Upper lobe of left lung (tissue), 6 donors: Measurements from ENCODE around the gene BTG2. TPM values are rescaled to one million over a fixed set of nuclear protein-coding genes. Genes with fewer than 3 reads are reported as not detected.

Experiments used
- ATAC-seq, 2 donors: fragments of 200-7000 bp; cut with Tn5 transposase; one replicate each; pipeline ENCODE4 v1.9.1; 2022; ENCODE audit warnings: mild to moderate bottlenecking in 2 of 2, moderate library complexity in 2 of 2; ENCODE audit not compliant: low FRiP score in 2 of 2
- DNase-seq, 2 donors: peaks; one replicate each; pipeline ENCODE4 v3.0.0-alpha.2; 2019 to 2020
- H3K27ac ChIP-seq, 4 donors: fragments of 200-600 bp; sonication (generic); one replicate each; pipeline ENCODE4 v1.5.1; 2016 to 2019
- H3K27me3 ChIP-seq, 4 donors: fragments of 200-600 bp; sonication (generic); one replicate each; pipeline ENCODE4 v1.5.1; 2017 to 2019
- H3K36me3 ChIP-seq, 4 donors: fragments of 200-600 bp; sonication (generic); one replicate each; pipeline ENCODE4 v1.5.1; 2016 to 2019
- H3K4me1 ChIP-seq, 4 donors: fragments of 200-600 bp; sonication (generic); one replicate each; pipeline ENCODE4 v1.5.1; 2018 to 2019
- H3K4me3 ChIP-seq, 4 donors: fragments of 200-600 bp; sonication (generic); one replicate each; pipeline ENCODE4 v1.5.1; 2017 to 2019; ENCODE audit warnings: mild to moderate bottlenecking in 2 of 4, moderate library complexity in 1 of 4
- H3K9me3 ChIP-seq, 4 donors: fragments of 200-600 bp; sonication (generic); one replicate each; pipeline ENCODE4 v1.5.1; 2018 to 2019
- EP300 ChIP-seq, 4 donors: sonication (generic); formaldehyde crosslinking; IDR thresholded peaks; one replicate each; pipeline ENCODE4 v1.5.1; 2017; ENCODE audit warnings: antibody characterized with exemption in 4 of 4, control low read depth in 2 of 4
- POLR2A ChIP-seq, 4 donors: fragments of 450-650 bp; IDR thresholded peaks; one replicate each; pipeline ENCODE4 v1.5.1; 2016 to 2017; ENCODE audit warnings: antibody characterized with exemption in 4 of 4, mild to moderate bottlenecking in 2 of 4
- POLR2AphosphoS5 ChIP-seq, 2 donors: sonication (generic); formaldehyde crosslinking; IDR thresholded peaks; one replicate each; pipeline ENCODE4 v1.5.1; 2017; ENCODE audit warnings: antibody characterized with exemption in 2 of 2
- WGBS, 2 donors: methylation state at CpG; one replicate each; pipeline ENCODE4 v1.1.5; 2017 to 2018; 5-methylcytosine and 5-hydroxymethylcytosine counted together
- total RNA-seq, 6 donors: library from RNA; depleted of rRNA in 4 of 6; stranded (reverse); fragments of >200 nt in 4 of 6; gene quantifications; one replicate each; pipeline versions ENCODE4 v1.1.0 to v1.2.1, GENCODE V29; 2016 to 2021
- TF ChIP-seq, protein P1 (sequence below), 6 experiments: fragments of 450-650 bp in 4 of 6; fragments of 200-600 bp in 2 of 6; sonication (generic) in 2 of 6; IDR thresholded peaks; one replicate each; pipeline ENCODE4 v1.5.1; 2016 to 2019; ENCODE audit warnings: antibody characterized with exemption in 6 of 6
- donor health status: DM: no; HTN: no; CAD: no; lungs with moderate emphysema.
- donor health status: DM: no; HTN: yes; CAD: no; lungs with severe emphysema.

BTG2 gene
- total RNA-seq, 6 donors from 2014 or later, result 59.1 to 178 (median 104) TPM

- DNase-seq, result no peak
- H3K27ac ChIP-seq, result no peak overlapping the region
These were observed 25.3 kb upstream of the BTG2 start for GRCh38 chr1:203280061-203280460.

DNA sequence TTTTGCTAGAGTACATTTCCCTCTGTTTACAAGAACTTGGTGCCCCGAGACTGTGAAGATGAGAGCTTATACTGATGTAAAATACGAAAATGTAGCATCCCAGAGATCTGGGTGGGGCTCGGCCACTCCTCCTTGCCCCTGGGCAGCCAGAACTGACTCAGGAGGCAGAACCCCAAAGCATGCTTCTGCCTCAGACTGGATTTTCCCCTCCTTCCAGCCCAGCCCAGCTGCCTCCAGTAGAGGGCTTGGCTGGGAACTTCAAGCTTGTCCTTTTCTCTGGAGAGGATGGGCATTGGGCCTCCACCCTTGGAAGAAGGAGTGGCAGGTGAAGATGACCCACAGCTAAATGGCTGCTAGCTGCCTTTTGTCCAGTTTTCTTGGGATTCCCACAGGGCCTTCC, 24.3 kb upstream of the BTG2 start:
- no peaks in the 10 kb centered on the region for H3K27me3 ChIP-seq
- ATAC-seq (no peak), DNase-seq (no peak)
- no peaks in the 10 kb centered on the region for H3K9me3 ChIP-seq
- H3K36me3 ChIP-seq, result no peaks in the 10 kb centered on the region
- H3K4me1 ChIP-seq, result peaks cover 20 to 38% (median 27%) of the 10 kb centered on the region in 4 donors
- TF ChIP-seq POLR2AphosphoS5 (IDR thresholded peaks at IDR 0.05) (no peak), EP300 (IDR thresholded peaks at IDR 0.05) (no peak), POLR2A (IDR thresholded peaks at IDR 0.05) (no peak)
- TF ChIP-seq, protein P1, sequence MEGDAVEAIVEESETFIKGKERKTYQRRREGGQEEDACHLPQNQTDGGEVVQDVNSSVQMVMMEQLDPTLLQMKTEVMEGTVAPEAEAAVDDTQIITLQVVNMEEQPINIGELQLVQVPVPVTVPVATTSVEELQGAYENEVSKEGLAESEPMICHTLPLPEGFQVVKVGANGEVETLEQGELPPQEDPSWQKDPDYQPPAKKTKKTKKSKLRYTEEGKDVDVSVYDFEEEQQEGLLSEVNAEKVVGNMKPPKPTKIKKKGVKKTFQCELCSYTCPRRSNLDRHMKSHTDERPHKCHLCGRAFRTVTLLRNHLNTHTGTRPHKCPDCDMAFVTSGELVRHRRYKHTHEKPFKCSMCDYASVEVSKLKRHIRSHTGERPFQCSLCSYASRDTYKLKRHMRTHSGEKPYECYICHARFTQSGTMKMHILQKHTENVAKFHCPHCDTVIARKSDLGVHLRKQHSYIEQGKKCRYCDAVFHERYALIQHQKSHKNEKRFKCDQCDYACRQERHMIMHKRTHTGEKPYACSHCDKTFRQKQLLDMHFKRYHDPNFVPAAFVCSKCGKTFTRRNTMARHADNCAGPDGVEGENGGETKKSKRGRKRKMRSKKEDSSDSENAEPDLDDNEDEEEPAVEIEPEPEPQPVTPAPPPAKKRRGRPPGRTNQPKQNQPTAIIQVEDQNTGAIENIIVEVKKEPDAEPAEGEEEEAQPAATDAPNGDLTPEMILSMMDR (IDR thresholded peaks at IDR 0.05), result no peak
- 70 to 85% methylated on average over 3 of the region's 3 CpGs for WGBS, 2 donors
- H3K4me3 ChIP-seq, result no peak overlapping the region
- H3K27ac ChIP-seq, result peak overlapping the region in 1 of 4 donors; percentile 46

More at GRCh38 chr1:203280061-203280460, 25.3 kb upstream of the BTG2 start:
- Histone ChIP-seq H3K4me3 (no peak overlapping the region), H3K9me3 (no peaks in the 10 kb centered on the region), H3K27me3 (no peaks in the 10 kb centered on the region), H3K36me3 (no peaks in the 10 kb centered on the region), H3K4me1 (peaks cover 19 to 32% (median 29%) of the 10 kb centered on the region in 4 donors)
- 88 to 94% methylated on average over 5 of the region's 5 CpGs for WGBS, 2 donors
- no peak for ATAC-seq
- TF ChIP-seq POLR2A (IDR thresholded peaks at IDR 0.05), result no peak
- TF ChIP-seq EP300 (IDR thresholded peaks at IDR 0.05), result no peak
- TF ChIP-seq POLR2AphosphoS5 (IDR thresholded peaks at IDR 0.05), result no peak

- ATAC-seq, result no peak
- DNase-seq, result no peak
- 67 to 77% methylated on average over 9 to 10 of the region's 10 CpGs for WGBS, 2 donors
- peaks cover 28 to 44% (median 35%) of the 10 kb centered on the region in 4 donors for H3K4me1 ChIP-seq
- no peaks in the 10 kb centered on the region for H3K9me3 ChIP-seq
- no peak overlapping the region for H3K4me3 ChIP-seq
- no peaks in the 10 kb centered on the region for H3K36me3 ChIP-seq
- TF ChIP-seq POLR2AphosphoS5 (IDR thresholded peaks at IDR 0.05), result no peak
- TF ChIP-seq POLR2A (IDR thresholded peaks at IDR 0.05), result no peak
- no peak for TF ChIP-seq EP300 (IDR thresholded peaks at IDR 0.05)
- TF ChIP-seq, protein P1 (IDR thresholded peaks at IDR 0.05), result no peak
- H3K27me3 ChIP-seq, result no peaks in the 10 kb centered on the region
- peak overlapping the region in 1 of 4 donors; percentile 46 for H3K27ac ChIP-seq
These were observed 23.3 kb upstream of the BTG2 start for GRCh38 chr1:203281851-203282661.

- no peaks in the 10 kb centered on the region for H3K36me3 ChIP-seq
- no peak overlapping the region for H3K27ac ChIP-seq
- ATAC-seq (no peak), DNase-seq (no peak)
- TF ChIP-seq POLR2AphosphoS5 (IDR thresholded peaks at IDR 0.05) (no peak), EP300 (IDR thresholded peaks at IDR 0.05) (no peak), POLR2A (IDR thresholded peaks at IDR 0.05) (no peak)
- TF ChIP-seq, protein P1 (IDR thresholded peaks at IDR 0.05), result no peak
- WGBS, 2 donors, result 87 to 89% methylated on average over 11 of the region's 11 CpGs
- no peaks in the 10 kb centered on the region for H3K27me3 ChIP-seq
- H3K4me1 ChIP-seq, result peaks cover 29 to 44% (median 37%) of the 10 kb centered on the region in 4 donors
- no peak overlapping the region for H3K4me3 ChIP-seq
- H3K9me3 ChIP-seq, result no peaks in the 10 kb centered on the region
These were observed 22.4 kb upstream of the BTG2 start for GRCh38 chr1:203282720-203283542.

GRCh38 chr1:203283597-203283996, 21.7 kb upstream of the BTG2 start:
- 96% methylated on average over 6 of the region's 6 CpGs for WGBS, 2 donors
- H3K27ac ChIP-seq, result no peak overlapping the region
- H3K4me3 ChIP-seq, result no peak overlapping the region
- H3K36me3 ChIP-seq, result no peaks in the 10 kb centered on the region
- H3K27me3 ChIP-seq, result no peaks in the 10 kb centered on the region
- ATAC-seq (no peak), DNase-seq (no peak)
- no peaks in the 10 kb centered on the region for H3K9me3 ChIP-seq
- H3K4me1 ChIP-seq, result peaks cover 31 to 44% (median 36%) of the 10 kb centered on the region in 4 donors
- TF ChIP-seq, protein P1 (IDR thresholded peaks at IDR 0.05), result no peak
- TF ChIP-seq POLR2AphosphoS5 (IDR thresholded peaks at IDR 0.05), result no peak
- no peak for TF ChIP-seq EP300 (IDR thresholded peaks at IDR 0.05)
- TF ChIP-seq POLR2A (IDR thresholded peaks at IDR 0.05), result no peak
